Left renal pelvis (tissue), 4 donors: ENCODE results near the gene PPCS. TPM values are rescaled to one million over a fixed set of nuclear protein-coding genes. Genes with fewer than 3 reads are reported as not detected.
A peak's percentile ranks its signal among the peaks of the same experiment; 100 is the strongest.
"Not testable (repeated sequence)": the region's sequence is repeated elsewhere in the genome, so short reads cannot be mapped to it uniquely, and the experiment has no call there.

Experiments used
- DNase-seq, 4 donors: peaks; one replicate each; pipeline ENCODE4 v3.0.0-alpha.2; 2013; ENCODE audit warnings: low read depth in 4 of 4, low spot score in 3 of 4
- polyA plus RNA-seq, 4 donors: library from polyadenylated mRNA; unstranded; fragments of 120-200 nt; gene quantifications; one replicate each; pipeline ENCODE4 v1.2.1, GENCODE V29; 2013; ENCODE audit not compliant: insufficient read length in 4 of 4

PPCS gene
- polyA plus RNA-seq, 4 donors = 50.1 to 97.3 (median 86.7) TPM

DNA sequence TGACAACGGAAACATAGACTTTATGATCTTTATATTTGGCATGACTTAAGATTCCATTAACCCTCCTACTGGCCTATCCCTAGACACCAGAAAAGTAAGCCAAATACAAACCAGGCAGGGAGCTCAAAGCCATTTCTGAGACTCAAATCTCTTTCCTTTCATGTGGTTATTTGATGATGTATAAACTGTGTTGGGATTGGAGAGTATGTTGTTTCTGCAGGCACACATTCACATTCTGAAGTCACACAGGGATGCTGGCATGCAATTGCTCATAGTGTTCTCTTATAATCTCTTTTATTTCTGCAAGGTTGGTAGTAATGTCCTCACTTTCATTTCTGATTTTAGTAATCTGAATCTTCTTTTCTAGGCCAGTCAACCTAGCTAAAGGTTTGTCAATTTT, 6.3 kb upstream of the PPCS start:
- no peak for DNase-seq

GRCh38 chr1:42453386-42453785, 3.0 kb upstream of the PPCS start:
- no peak for DNase-seq

- DNase-seq = no peak
These were observed 1.9 kb upstream of the PPCS start for GRCh38 chr1:42454403-42454802.

- DNase-seq = peak in 2 of 4 donors; percentile 32 to 38
These were observed 379 bp downstream of the PPCS start for GRCh38 chr1:42456754-42457089.

DNA sequence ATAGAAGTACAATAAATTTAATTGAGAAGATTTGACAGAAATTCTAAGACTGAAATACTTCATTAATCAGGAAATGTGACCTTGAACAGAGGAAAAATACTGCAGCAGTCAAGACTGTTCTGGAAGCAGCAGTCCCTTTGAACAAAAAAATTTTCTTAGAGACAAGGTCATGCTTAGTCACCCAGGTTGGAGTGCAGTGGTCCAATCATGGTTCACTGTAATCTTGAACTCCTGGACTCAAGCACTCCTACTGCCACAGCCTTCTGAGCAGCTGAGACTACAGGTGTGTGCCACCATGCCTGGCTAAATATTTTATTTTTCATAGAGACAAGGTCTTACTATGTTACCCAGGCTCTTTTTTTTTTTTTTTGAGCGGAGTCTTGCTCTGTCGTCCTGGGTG, 4.9 kb downstream of the PPCS start:
- DNase-seq = no peak

- DNase-seq = peak; percentile 93 to 96 (median 94)
These were observed 6.8 kb downstream of the PPCS start, which contains the start of gene CCDC30 for GRCh38 chr1:42462828-42463763. CCDC30 (plus strand) TSS chr1:42463286; CDS start chr1:42480552, 17,266 bp downstream.

DNA sequence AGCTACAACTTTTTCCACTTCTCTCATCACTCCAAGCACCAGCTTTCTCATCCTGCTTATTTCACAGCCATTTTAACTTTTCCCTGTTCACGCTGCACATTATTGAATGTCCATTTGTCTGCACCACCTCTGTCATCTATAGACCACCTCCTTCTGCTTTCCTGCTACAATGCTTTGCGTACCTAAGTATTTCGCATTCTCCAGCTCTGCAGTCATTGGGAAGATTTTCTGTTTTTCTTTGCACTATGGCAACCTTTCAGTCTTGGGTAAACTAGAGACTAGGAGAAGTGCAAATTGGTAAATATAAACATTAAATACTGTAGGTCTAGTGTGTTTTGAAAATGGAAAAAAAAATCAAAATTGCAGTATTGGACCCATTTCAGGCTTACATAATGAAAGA, 7.6 kb downstream of the PPCS start:
- DNase-seq = peak in 1 of 4 donors; percentile 12

- no peak for DNase-seq
These were observed 9.7 kb downstream of the PPCS start for GRCh38 chr1:42466030-42466429.

- DNase-seq = no peak
These were observed 13.4 kb downstream of the PPCS start for GRCh38 chr1:42469727-42470126.

GRCh38 chr1:42476605-42477004, 20.3 kb downstream of the PPCS start:
- DNase-seq = no peak

- not testable (repeated sequence) for DNase-seq
These were observed 21.0 kb downstream of the PPCS start for GRCh38 chr1:42477354-42477753.

- no peak for DNase-seq
These were observed 21.4 kb downstream of the PPCS start for GRCh38 chr1:42477775-42478174.

DNA sequence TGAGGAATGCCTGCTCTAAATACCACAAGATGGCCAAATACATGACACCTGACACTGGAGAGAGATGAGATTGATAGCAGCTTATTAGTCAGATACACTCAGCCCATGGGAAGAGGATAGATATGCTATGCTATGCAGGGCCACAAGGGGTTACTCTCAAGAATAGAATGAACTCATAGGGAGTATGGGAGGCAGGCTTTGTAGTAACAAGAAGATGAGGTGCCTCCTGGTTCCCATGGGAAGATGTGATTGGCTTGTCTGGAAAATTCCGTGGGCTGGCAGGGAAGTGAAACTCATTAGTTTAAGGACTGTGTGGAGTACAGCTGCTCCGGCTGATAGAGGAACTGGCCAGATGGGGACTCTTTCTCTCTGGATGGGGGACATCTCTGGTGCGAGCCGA, 23.3 kb downstream of the PPCS start:
- DNase-seq = no peak

GRCh38 chr1:42480921-42481320, 24.6 kb downstream of the PPCS start:
- DNase-seq = no peak

- no peak for DNase-seq
These were observed 26.4 kb downstream of the PPCS start for GRCh38 chr1:42482635-42483153.

DNA sequence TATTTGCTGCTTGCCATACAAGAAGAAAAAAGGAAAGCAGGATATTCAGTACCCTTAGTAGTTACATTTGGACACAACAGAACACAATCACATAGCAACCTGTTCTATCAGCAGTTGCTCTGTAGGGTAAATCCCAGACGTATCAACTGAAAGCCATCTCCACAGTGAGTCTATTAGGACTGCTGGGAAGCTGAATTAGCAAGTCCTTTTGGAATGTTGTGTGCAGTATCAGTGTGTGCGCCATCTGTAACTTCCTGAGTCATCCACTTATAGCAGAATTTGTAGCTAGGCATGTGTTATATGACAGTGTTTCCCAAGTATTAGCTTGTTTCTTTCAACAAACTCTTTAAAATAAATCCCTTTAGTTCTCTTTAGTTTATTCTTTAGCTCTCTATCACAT, 28.0 kb downstream of the PPCS start:
- DNase-seq = no peak

DNA sequence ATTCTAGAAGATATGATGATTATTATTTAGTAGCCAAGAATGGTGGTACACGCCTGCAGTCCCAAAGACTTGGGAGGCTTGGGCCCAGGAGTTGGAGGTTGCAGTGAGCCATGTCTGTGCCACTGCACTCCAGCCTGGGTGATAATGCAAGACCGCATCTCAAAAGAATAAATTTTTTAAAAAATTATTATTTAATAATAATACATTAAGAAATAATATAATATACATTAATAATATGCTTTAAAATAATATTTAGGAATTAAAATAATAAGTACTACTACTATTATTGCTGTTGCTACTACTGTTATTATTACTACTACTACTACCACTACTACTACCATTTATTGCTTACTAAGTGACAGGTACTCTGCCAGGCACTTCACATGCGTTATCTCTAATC, 33.9 kb downstream of the PPCS start:
- no peak for DNase-seq

- not testable (repeated sequence) for DNase-seq
These were observed 45.7 kb downstream of the PPCS start for GRCh38 chr1:42502031-42502430.

GRCh38 chr1:42504535-42505128, 48.3 kb downstream of the PPCS start:
- no peak for DNase-seq

- no peak for DNase-seq
These were observed 50.2 kb downstream of the PPCS start for GRCh38 chr1:42506576-42506975.
